Prostate gland (tissue), 2 donors: ENCODE data around the gene TRIM72. TPM values are rescaled to one million over a fixed set of nuclear protein-coding genes. Genes with fewer than 3 reads are reported as not detected.

ENCODE experiments used
- DNase-seq: peaks from one replicate; pipeline ENCODE4 v3.0.0-alpha.2; 2019; ENCODE audit warnings: low spot score
- H3K27ac ChIP-seq, 2 donors: fragments of 200-600 bp; sonication (generic); 2 replicates each; pipeline ENCODE4 v1.5.1; 2017 to 2019
- H3K27me3 ChIP-seq: fragments of 200-600 bp; sonication (generic); replicated peaks from 2 replicates; pipeline ENCODE4 v1.5.1; 2019; ENCODE audit not compliant: insufficient read depth
- H3K36me3 ChIP-seq, 2 donors: fragments of 200-600 bp; sonication (generic); 1 replicate in 1 of 2; 2 replicates in 1 of 2; pipeline versions ENCODE4 v1.5.1 to v1.8.1; 2017 to 2019
- H3K4me1 ChIP-seq: fragments of 200-600 bp; sonication (generic); replicated peaks from 2 replicates; pipeline ENCODE4 v1.5.1; 2019
- H3K4me3 ChIP-seq, 2 donors: fragments of 200-600 bp; sonication (generic); 2 replicates each; pipeline ENCODE4 v1.5.1; 2017 to 2019
- H3K9me3 ChIP-seq: fragments of 200-600 bp; sonication (generic); 2 replicates; pipeline ENCODE4 v1.5.1; 2017
- POLR2A ChIP-seq: fragments of 450-650 bp; IDR thresholded peaks from one replicate; pipeline ENCODE4 v1.6.1; 2016; ENCODE audit warnings: antibody characterized with exemption, mild to moderate bottlenecking
- POLR2AphosphoS5 ChIP-seq: sonication (generic); formaldehyde crosslinking; IDR thresholded peaks from one replicate; pipeline ENCODE4 v1.6.1; 2017; ENCODE audit warnings: antibody characterized with exemption
- WGBS: methylation state at CpG from one replicate; pipeline ENCODE4 v1.1.5; 2018; 5-methylcytosine and 5-hydroxymethylcytosine counted together
- intact Hi-C: fragments of 100-400 bp; cut with DNase I; formaldehyde crosslinking; loops from one replicate; pipeline ENCODE4 v1.14.2; 2022
- total RNA-seq, 2 donors: library from RNA; depleted of rRNA; stranded (reverse); fragments of >200 nt; gene quantifications; one replicate each; pipeline ENCODE4 v1.1.0, GENCODE V29; 2016
- TF ChIP-seq, protein P1 (sequence below), 4 experiments: fragments of 200-600 bp in 2 of 4; fragments of 450-650 bp in 2 of 4; sonication (generic) in 2 of 4; IDR thresholded peaks; 1 replicate in 3 of 4; 2 replicates in 1 of 4; pipeline ENCODE4 v1.5.1; 2016 to 2019; ENCODE audit warnings: antibody characterized with exemption in 4 of 4, mild to moderate bottlenecking in 2 of 4, moderate library complexity in 2 of 4

TRIM72 gene
- total RNA-seq, 2 donors from 2014 or later, result 0.23 to 3.9 TPM

DNA sequence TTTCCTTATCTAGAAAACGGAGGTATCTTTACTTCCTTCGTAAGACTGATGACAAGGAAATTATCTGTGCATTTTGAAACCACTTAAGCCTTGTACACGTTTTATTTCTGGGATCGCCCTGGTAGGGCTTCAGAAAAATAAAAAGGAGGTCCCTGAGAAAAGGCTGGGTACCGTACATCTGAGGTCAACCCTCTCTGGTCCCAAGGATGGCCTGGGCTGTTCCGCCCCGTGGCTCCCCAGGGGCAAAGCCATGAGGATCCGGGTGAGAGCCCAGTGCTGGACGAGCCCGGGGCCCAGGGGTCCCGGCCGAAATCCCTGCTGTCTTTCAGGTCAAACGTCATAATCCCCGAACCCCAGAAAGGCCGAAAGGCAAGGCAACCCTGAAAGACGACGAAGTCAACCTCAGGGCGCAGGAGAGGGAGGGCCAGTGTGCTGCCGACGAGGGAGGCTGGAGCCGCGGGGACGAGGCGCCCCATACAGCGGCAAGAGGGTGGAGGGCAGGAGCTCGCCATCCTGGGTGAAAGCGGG, 34.6 kb upstream of the TRIM72 start:
- intact Hi-C loops, result no loop called here

DNA sequence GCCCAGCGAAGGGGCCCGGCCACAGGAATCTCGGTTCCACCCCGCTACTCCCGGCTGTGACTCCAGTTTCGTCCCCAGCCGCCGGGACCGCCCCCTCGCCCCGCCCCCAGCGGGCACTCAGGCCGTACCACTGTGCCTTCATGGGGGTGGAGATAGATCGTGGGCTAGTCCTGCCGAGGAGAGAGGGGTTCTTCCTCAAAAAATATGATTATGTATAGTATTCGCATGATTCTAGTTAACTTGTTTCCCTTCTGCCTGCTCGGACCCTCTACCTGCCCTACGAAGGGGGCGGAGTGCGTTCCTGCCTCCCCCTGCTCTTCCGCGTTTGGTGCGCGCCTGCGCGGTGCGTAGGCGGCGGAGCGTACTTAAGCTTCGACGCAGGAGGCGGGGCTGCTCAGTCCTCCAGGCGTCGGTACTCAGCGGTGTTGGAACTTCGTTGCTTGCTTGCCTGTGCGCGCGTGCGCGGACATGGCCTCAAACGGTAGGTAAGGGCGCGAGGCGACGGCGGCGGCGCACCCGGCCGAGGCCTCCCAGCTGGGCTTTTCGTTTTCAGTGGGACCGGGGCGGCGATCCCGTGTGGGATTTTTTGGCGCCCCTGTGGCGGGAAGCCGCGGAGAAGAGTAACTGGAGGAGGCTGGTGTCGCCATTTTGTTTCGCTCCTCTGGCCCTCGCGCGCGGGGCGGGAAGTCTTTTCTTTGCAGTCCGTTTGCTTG, 34.0 kb upstream of the TRIM72 start, which contains the start of gene FUS:
FUS (plus strand) TSS at position 393 of the 713 bp plus-strand sequence; CDS start at position 469, 76 bp downstream.
- intact Hi-C loops, result loop anchor here (1.0 to 5.0 kb wide), 3 partner anchors 38 to 263 kb away; partner anchors contain the start of genes STX4 and ZNF843

More for the DNA sequence above, 34.6 kb upstream of the TRIM72 start:
- TF ChIP-seq, protein P1, sequence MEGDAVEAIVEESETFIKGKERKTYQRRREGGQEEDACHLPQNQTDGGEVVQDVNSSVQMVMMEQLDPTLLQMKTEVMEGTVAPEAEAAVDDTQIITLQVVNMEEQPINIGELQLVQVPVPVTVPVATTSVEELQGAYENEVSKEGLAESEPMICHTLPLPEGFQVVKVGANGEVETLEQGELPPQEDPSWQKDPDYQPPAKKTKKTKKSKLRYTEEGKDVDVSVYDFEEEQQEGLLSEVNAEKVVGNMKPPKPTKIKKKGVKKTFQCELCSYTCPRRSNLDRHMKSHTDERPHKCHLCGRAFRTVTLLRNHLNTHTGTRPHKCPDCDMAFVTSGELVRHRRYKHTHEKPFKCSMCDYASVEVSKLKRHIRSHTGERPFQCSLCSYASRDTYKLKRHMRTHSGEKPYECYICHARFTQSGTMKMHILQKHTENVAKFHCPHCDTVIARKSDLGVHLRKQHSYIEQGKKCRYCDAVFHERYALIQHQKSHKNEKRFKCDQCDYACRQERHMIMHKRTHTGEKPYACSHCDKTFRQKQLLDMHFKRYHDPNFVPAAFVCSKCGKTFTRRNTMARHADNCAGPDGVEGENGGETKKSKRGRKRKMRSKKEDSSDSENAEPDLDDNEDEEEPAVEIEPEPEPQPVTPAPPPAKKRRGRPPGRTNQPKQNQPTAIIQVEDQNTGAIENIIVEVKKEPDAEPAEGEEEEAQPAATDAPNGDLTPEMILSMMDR (IDR thresholded peaks at IDR 0.05), result no peak
- TF ChIP-seq POLR2AphosphoS5 (no peak), POLR2A (peak; percentile 68)
- Histone ChIP-seq H3K4me3 (peak overlapping the region; percentile 95 to 99), H3K9me3 (no peaks in the 10 kb centered on the region), H3K36me3 (no peaks in the 10 kb centered on the region), H3K4me1 (peaks cover 18% of the 10 kb centered on the region), H3K27me3 (no peaks in the 10 kb centered on the region), H3K27ac (peak overlapping the region; percentile 98)
- DNase-seq, result no peak
- 5% methylated on average over 27 of the region's 27 CpGs for WGBS

DNA sequence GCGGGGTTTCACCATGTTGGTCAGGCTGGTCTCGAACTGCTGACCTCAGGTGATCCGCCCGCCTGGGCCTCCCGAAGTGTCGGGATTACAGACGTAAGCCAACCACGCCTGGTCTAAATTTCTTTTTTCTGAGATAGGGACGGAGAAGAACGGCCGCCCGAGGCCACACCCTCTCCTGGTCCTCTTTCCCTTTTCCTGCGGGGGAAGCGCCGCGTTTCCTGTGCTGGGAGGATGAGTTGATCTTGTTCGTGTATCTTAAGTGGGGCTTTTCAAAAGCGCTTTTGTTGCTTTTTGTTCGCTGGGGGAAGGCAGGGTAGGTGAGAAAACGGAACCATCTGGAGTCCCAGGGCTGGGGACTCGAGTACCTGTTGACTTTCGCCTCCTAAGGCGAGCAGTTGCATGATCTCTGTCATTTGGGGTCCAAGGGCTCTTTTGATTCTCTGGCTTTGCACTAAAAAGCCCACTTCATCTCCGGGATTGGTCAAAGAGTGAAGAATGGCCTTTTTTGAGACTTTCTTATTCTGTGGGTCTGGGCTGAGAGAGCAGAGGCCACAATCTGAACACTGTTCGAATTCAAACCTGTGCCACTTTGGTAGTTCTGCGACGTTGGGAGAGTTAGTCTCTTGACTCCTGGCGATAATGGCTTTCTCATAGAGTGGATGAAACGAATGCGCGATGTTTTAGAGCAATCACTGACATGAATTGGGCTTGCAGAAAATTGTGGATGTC, 32.7 kb upstream of the TRIM72 start:
- Histone ChIP-seq H3K4me1 (peaks cover 18% of the 10 kb centered on the region), H3K9me3 (no peaks in the 10 kb centered on the region), H3K4me3 (peak overlapping the region; percentile 95 to 99), H3K36me3 (peaks cover 2 to 3% of the 10 kb centered on the region in 2 donors), H3K27me3 (no peaks in the 10 kb centered on the region), H3K27ac (peak overlapping the region; percentile 98)
- intact Hi-C loops, result loop anchor here (2.0 to 5.0 kb wide), 2 partner anchors 149 to 262 kb away; partner anchors contain the start of genes STX4 and ZNF843
- DNase-seq, result no peak
- TF ChIP-seq POLR2A (no peak), POLR2AphosphoS5 (no peak)
- 4% methylated on average over 31 of the region's 31 CpGs for WGBS

More for the DNA sequence above, 34.0 kb upstream of the TRIM72 start, which contains the start of gene FUS:
- Histone ChIP-seq H3K4me1 (peaks cover 18% of the 10 kb centered on the region), H3K27me3 (no peaks in the 10 kb centered on the region), H3K9me3 (no peaks in the 10 kb centered on the region), H3K27ac (peak within 1 kb of the TSS; percentile 98), H3K4me3 (peak within 1 kb of the TSS; percentile 95 to 99), H3K36me3 (no peaks in the 10 kb centered on the region)
- WGBS, result under 1% methylated on average over 68 of the region's 69 CpGs
- TF ChIP-seq POLR2A (peak; percentile 91), POLR2AphosphoS5 (peak; percentile 97)
- TF ChIP-seq, protein P1 (IDR thresholded peaks at IDR 0.05), result peak in 1 of 4 experiments; percentile 4
- peak; percentile 90 for DNase-seq

DNA sequence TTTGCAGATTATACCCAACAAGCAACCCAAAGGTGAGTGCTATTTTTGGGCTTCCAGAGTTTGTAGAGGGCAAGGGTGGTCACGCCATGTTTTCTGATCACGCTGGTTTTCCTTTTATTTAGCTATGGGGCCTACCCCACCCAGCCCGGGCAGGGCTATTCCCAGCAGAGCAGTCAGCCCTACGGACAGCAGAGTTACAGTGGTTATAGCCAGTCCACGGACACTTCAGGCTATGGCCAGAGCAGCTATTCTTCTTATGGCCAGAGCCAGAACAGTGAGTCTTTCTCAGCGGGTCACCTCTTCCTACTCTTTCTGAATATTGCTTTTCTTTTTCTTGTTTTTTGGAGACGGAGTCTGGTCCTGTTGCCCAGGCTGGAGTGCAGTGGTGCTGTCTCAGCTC, 31.5 kb upstream of the TRIM72 start:
- no peak for DNase-seq
- no peaks in the 10 kb centered on the region for H3K27me3 ChIP-seq
- H3K36me3 ChIP-seq, result peaks cover 8 to 11% of the 10 kb centered on the region in 2 donors
- no peak overlapping the region for H3K27ac ChIP-seq
- 17% methylated on average over 7 of the region's 7 CpGs for WGBS
- H3K4me1 ChIP-seq, result peaks cover 18% of the 10 kb centered on the region
- H3K9me3 ChIP-seq, result no peaks in the 10 kb centered on the region
- TF ChIP-seq, protein P1 (IDR thresholded peaks at IDR 0.05), result no peak
- TF ChIP-seq POLR2A, result no peak
- no peak for TF ChIP-seq POLR2AphosphoS5
- H3K4me3 ChIP-seq, result peak overlapping the region in 1 of 2 donors; percentile 99
- intact Hi-C loops, result loop anchor here (5.0 kb wide), 1 partner anchor 150 kb away; the partner anchor contains the start of gene STX4
